ENCODE results near the gene MAD2L1BP.
A peak's percentile ranks its signal among the peaks of the same experiment; 100 is the strongest.
"Not testable (repeated sequence)": the region's sequence is repeated elsewhere in the genome, so short reads cannot be mapped to it uniquely, and the experiment has no call there.

The MAD2L1BP gene

DNA sequence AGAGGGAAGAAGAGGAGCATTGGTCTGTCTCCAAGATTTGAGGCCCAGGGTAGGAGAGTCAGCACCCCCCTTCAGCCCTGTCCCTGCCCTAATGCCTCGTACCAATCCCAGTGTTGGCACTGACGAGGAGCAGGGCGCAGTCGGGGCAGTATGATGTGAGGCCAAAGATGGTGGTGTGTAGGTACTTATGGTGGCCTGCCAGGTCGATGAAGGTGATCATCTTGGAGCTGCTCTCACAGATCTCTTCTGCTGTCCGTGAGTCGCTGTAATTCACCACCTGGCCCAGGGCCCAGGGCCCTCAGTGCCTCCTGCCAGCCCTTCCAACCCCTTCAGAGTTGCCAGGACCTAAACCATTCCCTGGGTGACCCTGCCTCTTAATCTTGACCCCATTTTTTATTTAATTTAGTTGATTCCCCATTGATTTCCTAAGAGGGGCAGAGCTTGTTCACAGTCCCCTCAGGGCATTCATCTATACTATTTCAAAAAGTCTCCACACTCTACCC lies 10.8 kb upstream of the MAD2L1BP start:
- in situ Hi-C loops (cut with MboI; ENCODE audit: low pct_unique_long_range_greater_than_20kb, low sequenced_read_pairs) = no loop called here

DNA sequence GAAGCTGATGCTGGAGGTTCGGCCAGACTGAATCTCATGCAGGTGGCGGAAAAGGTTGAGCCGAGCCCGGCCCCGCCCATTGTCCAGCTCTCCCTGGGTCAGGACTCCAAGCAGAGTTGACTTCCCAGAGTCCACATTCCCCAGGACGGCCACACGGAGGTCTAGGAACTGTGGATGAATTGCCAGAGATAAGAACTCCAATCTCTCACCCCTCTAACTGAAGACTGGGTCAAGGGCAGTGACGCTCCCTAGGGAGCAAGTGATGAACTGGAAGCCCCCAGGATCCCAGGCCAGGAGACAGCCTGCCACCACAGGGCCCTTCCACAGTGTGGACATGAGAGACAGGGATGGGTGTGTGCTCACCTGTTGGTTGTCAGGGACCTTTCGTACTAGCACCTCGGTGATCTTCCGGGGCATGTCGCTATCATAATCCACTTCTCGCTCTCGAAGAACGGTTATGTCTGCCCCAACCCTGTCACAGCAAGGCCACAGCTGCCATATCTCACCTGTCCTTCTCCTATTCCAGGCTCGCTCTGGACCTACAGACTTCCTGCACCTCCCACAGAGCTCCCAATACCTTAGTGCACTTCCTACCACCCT lies 10.1 kb upstream of the MAD2L1BP start:
- DNase-seq = no peak
- in situ Hi-C loops (cut with MboI; ENCODE audit: low pct_unique_long_range_greater_than_20kb, low sequenced_read_pairs) = no loop called here

More for the DNA sequence above, 10.8 kb upstream of the MAD2L1BP start:
- DNase-seq = no peak

DNA sequence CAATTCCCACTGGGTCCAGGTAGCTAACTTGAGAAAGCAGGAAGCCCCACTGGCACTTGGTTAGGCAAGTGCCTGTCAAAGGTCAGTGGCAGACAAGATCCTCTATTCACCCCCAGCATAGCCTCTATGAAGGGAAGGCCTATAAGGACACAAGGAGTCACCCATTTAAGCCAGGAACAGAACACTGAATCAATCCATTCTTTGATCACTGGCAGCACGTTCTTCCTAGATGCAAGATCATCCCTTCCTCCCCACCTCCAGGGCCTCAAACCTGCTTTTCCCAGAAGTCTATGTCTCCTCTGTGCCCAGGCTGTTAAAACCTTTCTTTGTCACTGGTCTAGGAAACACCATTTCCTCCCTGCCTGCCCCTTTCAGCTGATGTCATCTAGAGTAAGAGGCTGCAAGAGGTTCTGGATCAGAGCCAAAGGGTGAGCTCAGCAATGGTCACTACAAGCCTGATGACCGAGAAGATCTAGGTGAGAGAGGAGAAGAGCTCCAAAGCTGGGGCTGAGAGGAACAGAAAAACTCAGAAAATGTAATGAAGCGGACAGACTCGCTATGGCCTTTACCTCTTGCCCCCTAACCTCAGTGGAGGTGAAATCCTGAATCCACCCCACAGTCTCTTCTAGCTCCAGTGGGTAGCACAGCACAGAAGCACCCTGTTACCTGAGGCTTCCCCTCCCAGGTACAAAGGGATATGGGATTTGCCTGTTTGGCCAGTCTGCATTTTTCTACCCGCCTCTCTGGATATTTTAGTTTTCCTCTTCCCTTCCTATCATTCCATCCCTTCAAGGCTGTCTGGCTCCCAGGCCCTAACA lies 8.4 kb upstream of the MAD2L1BP start:
- peak; percentile 20 for DNase-seq
- in situ Hi-C loops (cut with MboI; ENCODE audit: low pct_unique_long_range_greater_than_20kb, low sequenced_read_pairs) = no loop called here

GRCh38 chr6:43628393-43629103 lies 7.1 kb upstream of the MAD2L1BP start:
- peak; percentile 48 for DNase-seq
- in situ Hi-C loops (cut with MboI; ENCODE audit: low pct_unique_long_range_greater_than_20kb, low sequenced_read_pairs) = no loop called here

GRCh38 chr6:43629104-43629504 lies 6.5 kb upstream of the MAD2L1BP start, which contains the start of gene GTPBP2:
GTPBP2 (minus strand) TSS chr6:43629264; CDS start chr6:43629162, 102 bp downstream.
- in situ Hi-C loops (cut with MboI; ENCODE audit: low pct_unique_long_range_greater_than_20kb, low sequenced_read_pairs) = no loop called here

DNA sequence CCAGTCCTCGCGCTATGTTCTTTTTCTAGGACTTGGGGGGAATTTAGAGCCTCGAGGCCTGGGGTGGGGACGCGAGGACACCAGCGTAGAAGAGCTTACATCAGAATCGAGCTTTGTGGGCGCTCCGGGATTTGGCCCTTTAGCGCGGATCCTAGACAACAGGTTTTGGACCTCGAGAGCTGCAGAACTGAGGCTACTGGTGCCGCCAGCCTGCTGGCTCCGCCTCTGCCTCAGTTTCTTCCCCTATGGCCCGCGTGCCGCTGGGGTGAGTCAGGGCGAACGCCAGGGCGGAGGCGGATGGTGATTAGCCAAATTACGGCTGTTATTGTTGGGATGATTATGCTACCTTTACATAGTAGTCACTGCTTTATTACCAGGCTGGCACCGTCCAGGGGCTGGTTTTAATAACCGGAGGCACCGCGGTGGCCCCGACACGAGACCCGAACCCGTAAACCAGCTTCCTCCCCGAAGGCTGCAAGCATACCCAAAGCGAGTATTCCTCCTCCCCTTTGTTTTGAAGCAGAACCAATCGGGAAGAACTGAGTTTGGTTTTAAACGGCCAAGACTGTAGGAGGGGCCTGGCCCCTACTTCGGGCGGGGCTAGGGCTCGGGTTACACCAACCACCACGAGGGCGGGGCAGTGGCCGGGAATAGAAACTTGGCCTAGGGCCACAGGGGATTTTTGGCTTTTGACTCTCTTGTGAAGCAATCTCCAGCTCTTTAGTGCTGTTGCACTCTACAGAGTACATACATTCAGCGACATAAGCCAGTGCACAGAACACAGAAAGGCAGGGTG lies 5.9 kb upstream of the MAD2L1BP start:
- peak; percentile 99 for DNase-seq
- in situ Hi-C loops (cut with MboI; ENCODE audit: low pct_unique_long_range_greater_than_20kb, low sequenced_read_pairs) = no loop called here

More at GRCh38 chr6:43629104-43629504, 6.5 kb upstream of the MAD2L1BP start, which contains the start of gene GTPBP2:
- DNase-seq = peak; percentile 99

DNA sequence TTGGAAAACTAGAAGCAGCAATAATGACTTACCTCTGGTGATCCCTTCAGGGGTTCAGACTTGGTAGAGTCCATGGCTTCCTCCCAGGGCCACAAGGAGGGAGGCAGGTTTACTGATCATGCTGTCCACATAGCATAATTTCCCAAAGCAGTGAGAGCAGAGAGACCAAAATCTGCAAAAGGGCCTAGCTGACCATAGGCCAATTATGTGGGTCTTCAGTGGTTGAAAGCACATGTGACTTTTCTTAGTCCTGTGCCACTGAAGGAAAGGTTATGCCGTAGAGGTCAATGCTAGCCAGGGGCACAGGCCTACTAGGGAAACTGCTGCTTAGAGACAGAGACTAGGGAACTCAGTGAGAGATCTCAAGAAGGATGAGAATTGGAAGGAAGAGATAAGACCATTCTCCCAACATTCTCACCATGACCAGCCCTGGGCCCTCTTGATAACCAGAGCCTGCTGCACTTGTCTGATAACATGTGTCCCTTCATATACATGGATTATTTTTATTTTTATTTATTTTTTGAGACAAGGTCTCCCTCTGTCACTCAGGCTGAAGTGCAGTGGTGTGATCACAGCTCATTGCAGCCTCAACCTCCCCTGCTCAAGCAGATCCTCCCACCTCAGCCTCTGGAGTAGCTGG lies 4.5 kb upstream of the MAD2L1BP start:
- in situ Hi-C loops (cut with MboI; ENCODE audit: low pct_unique_long_range_greater_than_20kb, low sequenced_read_pairs) = no loop called here
- DNase-seq = no peak

DNA sequence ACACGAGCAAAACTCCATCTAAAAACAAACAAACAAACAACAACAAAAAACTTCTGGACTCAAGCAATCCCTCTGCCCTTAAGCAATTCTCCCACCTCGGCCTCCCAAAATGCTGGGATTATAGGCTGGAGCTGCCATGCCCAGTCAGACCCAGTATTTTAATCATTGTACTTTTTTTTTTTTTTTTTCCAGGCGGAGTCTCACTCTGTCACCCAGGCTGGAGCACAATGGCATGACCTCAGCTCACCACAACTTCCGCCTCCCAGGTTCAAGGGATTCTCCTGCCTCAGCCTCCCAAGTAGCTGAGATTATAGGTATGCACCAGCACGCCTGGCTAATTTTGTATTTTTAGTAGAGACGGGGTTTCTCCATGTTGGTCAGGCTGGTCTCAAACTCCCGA lies 2.6 kb upstream of the MAD2L1BP start:
- DNase-seq = peak; percentile 16
- in situ Hi-C loops (cut with MboI; ENCODE audit: low pct_unique_long_range_greater_than_20kb, low sequenced_read_pairs) = not testable (repeated sequence)

- no peak for DNase-seq
- in situ Hi-C loops (cut with MboI; ENCODE audit: low pct_unique_long_range_greater_than_20kb, low sequenced_read_pairs) = no loop called here
Measured at GRCh38 chr6:43634702-43635303, 837 bp upstream of the MAD2L1BP start.

- in situ Hi-C loops (cut with MboI; ENCODE audit: low pct_unique_long_range_greater_than_20kb, low sequenced_read_pairs) = no loop called here
- no peak for DNase-seq
Measured at GRCh38 chr6:43636308-43636659, 644 bp downstream of the MAD2L1BP start.

- peak; percentile 31 for DNase-seq
- in situ Hi-C loops (cut with MboI; ENCODE audit: low pct_unique_long_range_greater_than_20kb, low sequenced_read_pairs) = no loop called here
Measured at GRCh38 chr6:43639984-43640800, 4.6 kb downstream of the MAD2L1BP start.

- no peak for DNase-seq
Measured at GRCh38 chr6:43644940-43645612, 9.4 kb downstream of the MAD2L1BP start, which contains the start of gene RSPH9. RSPH9 (plus strand) TSS chr6:43645036; CDS start chr6:43645099, 63 bp downstream.

DNA sequence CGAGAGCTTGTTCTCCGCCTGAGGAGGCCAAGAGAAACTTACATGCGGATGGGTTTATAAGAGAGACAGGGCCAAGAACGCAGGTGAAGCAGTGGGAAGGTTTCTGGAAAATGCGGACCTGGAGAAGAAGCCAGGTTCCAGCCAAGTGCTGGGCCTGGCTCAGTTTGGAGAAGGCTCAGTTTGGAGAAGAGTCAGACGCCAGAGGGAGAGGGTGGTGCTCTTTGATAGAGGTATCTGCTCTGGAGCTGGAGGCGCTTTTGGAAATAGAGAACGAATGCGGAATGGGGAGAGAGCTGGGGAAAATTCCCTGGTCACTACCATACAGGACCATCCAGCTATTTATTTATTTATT lies 9.9 kb downstream of the MAD2L1BP start:
- DNase-seq = no peak
- in situ Hi-C loops (cut with MboI; ENCODE audit: low pct_unique_long_range_greater_than_20kb, low sequenced_read_pairs) = no loop called here

More at GRCh38 chr6:43644940-43645612, 9.4 kb downstream of the MAD2L1BP start, which contains the start of gene RSPH9:
- in situ Hi-C loops (cut with MboI; ENCODE audit: low pct_unique_long_range_greater_than_20kb, low sequenced_read_pairs) = no loop called here

DNA sequence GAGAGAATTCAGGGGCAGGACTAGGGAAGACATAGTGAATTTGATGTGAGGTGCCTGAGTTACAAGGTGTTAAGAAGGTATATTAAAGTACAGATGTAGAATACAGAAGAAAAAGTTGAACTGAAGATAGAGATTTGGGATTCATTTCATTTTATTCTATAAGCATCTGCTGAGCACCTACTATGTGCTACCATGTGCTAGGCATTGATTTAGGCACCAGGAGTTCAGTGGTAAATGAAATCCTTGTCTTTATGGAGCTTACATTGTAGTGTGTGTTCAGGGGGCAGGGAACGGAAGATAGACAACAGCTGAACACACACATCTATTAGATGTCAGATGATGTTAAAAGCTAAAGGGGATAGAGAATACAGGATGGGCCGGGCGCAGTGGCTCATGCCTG lies 12.0 kb downstream of the MAD2L1BP start:
- in situ Hi-C loops (cut with MboI; ENCODE audit: low pct_unique_long_range_greater_than_20kb, low sequenced_read_pairs) = no loop called here
- DNase-seq = no peak

- DNase-seq = no peak
- in situ Hi-C loops (cut with MboI; ENCODE audit: low pct_unique_long_range_greater_than_20kb, low sequenced_read_pairs) = no loop called here
Measured at GRCh38 chr6:43648248-43648647, 12.6 kb downstream of the MAD2L1BP start.

DNA sequence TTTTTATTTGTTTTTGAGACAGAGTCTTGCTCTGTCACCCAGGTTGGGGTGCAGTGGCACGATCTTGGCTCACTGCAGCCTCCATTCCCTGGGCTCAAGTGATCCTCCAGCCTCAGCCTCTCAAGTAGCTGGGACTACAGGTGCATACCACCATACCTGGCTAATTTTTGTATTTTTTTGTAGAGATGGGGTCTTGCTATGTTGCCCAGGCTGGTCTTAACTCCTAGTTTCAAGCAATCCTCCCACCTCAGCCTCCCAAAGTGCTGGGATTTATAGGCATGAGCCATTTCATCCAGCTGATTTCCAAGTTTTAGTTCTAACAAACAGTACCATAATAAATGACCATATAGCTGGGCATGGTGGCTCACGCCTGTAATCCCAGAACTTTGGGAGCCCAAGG lies 17.2 kb downstream of the MAD2L1BP start:
- in situ Hi-C loops (cut with MboI; ENCODE audit: low pct_unique_long_range_greater_than_20kb, low sequenced_read_pairs) = not testable (repeated sequence)

More for the DNA sequence above, 17.2 kb downstream of the MAD2L1BP start:
- not testable (repeated sequence) for DNase-seq

Data from KBM-7 (cell line).